ENCODE results near the gene FPGS. TPM values are rescaled to one million over a fixed set of nuclear protein-coding genes. Genes with fewer than 3 reads are reported as not detected.

FPGS gene, protein sequence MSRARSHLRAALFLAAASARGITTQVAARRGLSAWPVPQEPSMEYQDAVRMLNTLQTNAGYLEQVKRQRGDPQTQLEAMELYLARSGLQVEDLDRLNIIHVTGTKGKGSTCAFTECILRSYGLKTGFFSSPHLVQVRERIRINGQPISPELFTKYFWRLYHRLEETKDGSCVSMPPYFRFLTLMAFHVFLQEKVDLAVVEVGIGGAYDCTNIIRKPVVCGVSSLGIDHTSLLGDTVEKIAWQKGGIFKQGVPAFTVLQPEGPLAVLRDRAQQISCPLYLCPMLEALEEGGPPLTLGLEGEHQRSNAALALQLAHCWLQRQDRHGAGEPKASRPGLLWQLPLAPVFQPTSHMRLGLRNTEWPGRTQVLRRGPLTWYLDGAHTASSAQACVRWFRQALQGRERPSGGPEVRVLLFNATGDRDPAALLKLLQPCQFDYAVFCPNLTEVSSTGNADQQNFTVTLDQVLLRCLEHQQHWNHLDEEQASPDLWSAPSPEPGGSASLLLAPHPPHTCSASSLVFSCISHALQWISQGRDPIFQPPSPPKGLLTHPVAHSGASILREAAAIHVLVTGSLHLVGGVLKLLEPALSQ
- 44.8 to 56.7 TPM (median 49.2 TPM) in 5 replicates for total RNA-seq (2022; extraction: Qiagen RNA extraction)

DNA sequence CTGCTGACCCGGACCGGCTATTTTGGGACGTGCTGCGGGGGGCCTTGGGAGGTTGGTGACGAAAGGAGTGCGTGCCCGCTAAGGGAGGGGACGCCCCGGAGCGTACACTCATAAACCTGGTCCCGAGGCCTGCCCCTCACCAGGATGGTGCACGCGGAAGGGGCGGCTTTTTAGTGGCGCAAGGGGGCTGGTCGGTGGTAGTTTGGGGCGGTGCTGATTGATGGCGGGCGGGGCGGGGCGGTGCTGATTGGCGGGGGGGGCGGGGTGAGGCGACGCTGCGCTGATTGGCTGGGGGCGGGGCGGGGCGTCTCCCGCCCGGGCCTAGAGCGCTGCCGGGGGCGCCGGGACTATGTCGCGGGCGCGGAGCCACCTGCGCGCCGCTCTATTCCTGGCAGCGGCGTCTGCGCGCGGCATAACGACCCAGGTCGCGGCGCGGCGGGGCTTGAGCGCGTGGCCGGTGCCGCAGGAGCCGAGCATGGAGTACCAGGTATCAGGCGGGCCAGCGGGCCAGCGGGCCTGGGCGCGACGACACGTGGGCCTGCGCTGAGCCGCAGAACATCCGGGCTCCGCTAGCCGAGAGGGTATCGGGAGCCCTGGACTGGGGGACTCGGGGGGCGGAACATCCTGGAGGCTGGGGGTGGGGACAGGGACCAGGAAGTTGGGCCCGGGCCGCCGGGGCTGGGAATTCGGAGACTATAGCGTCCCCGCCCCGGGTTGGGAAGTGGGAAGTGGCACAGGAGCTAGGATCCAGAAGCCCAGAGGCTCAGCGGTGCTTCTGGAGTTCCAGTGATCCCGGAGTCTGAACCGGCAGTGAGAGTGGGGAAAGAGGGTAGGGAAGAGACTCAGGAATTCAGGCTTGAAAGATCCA lies at the start of gene FPGS:
TSS of gene FPGS (plus strand) at position 307 of the 868 bp plus-strand sequence. CDS start at position 350, 43 bp downstream.

DNA sequence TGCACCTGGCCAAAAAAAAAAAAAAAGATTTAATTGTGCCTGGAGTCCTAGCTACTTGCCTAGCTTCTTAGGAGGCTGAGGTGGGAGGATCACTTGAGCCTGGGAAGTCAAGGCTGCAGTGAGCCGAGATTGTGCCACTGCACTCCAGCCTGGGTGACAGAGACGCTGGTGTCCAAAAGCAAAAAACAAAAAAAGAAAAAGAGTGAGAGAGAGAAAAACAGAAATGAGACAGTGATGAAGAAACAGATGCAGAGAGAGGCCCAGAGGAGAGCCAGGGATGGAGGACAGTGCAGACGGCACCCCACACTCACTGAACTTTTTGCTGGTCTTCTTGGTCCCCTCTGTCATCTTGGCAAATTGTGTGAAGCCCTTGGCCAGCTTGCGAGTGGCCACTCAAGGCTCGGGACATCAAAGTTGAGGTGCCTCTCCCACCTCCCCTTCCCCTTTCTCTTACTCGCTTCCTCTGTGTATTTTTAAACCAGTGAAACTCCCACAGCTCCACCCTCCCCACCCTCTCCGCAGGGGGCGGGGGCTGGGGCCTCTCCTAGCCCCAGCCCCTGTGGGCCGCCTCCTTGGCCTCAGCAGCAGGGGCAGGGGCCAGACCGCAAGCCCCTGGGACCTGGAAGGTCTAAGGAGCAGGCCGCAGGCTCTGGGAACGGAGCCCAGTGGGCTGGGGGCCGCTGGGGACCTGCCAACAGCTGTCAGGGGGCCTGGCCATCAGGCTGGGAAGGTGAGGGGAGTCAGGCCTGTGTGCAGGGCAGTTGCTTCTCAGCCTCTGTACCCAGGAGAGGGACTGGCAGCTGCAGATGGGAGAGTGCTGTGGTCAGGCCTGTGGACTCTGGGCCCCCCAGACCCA lies 24.2 kb upstream of the FPGS start, which contains the start of gene SH2D3C:
TSS of gene SH2D3C (minus strand) at position 387 of the 856 bp plus-strand sequence. CDS start at position 348, 39 bp downstream.

DNA sequence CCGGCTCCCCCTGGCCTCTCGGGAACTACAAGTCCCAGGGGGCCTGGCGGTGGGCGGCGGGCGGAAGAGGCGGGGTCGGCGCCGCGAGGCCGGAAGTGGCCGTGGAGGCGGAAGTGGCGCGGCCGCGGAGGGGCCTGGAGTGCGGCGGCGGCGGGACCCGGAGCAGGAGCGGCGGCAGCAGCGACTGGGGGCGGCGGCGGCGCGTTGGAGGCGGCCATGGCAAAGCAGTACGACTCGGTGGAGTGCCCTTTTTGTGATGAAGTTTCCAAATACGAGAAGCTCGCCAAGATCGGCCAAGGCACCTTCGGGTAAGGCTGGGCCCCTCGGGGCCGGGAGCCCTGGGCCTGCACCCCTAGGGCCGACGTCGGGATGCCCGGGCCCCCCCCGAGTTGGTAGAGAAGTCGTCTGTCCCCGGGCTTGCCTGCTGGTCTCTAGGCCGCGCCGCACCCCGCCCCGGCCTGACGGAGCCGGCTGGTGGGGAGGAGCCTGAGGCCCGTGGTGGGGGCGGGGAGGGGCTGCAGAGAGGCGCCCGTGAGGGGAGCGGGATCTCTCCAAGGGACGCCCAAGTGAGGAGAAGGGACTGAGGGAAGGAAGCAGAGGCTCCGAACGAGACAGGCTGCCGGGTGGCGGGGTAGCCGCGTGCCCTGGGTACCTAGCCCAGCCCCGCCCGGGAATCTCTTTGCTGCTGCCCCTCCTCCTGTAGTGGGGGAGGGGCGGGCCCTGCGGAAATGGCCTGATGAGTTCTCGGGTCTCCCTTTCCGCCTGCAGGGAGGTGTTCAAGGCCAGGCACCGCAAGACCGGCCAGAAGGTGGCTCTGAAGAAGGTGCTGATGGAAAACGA lies 16.5 kb upstream of the FPGS start, which contains the start of gene CDK9:
TSS of gene CDK9 (plus strand) at position 102 of the 840 bp plus-strand sequence. CDS start at position 217, 115 bp downstream.

DNA sequence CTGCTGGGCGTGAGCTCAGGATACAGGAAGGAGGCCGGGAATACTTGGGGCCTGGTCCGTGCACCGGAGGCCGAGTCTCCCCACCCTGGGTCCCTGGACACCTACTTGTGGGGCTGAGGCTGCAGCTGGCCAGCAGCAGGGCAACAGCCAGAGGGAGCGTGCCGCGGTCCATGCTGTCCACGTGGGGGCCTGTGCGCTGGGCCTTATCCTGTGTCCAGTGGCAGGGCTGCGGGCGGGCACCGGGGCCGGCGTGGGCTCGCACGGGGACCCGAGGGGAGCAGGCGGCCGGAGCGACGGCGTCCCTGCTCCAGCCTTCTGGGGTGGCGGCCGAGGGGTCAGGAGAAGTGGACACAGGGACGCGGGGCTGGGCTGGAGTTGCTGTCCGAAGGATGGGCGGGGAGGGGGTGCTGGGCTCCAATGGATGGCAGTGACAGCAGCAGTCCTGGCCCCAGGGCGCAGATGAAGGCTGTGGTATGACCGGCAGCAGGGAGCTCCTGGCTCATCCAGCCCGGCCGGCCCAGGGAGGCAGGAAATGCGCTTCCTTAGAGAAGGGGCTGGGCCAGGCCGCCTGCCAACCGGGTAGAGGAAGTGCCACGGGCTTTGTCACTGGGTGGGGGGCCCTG lies 51.6 kb downstream of the FPGS start, which contains the start of gene ENG:
TSS of gene ENG (minus strand) at position 475 of the 623 bp plus-strand sequence. CDS start at position 172, 303 bp downstream.

Other genes with a start within 250 kb of the FPGS start
- gene STXBP1, start 190.6 kb upstream of the FPGS start, total RNA-seq (2022; extraction: Qiagen RNA extraction), result 14.6 to 18.8 TPM (median 17.2 TPM) in 5 replicates
- 0.04 to 0.07 TPM (median 0.06 TPM) in 3 of 5 replicates, not detected in the others for gene CFAP157, start 95.9 kb upstream of the FPGS start, total RNA-seq (2022; extraction: Qiagen RNA extraction)
- 10.3 to 20.0 TPM (median 18.9 TPM) in 5 replicates for gene PTRH1, start 87.2 kb upstream of the FPGS start, total RNA-seq (2022; extraction: Qiagen RNA extraction)
- 0.02 to 0.05 TPM in 2 of 5 replicates, not detected in the others for gene TTC16, start 86.8 kb upstream of the FPGS start, total RNA-seq (2022; extraction: Qiagen RNA extraction)
- gene TOR2A, start 67.6 kb upstream of the FPGS start, total RNA-seq (2022; extraction: Qiagen RNA extraction), result 10.5 to 15.4 TPM (median 15.1 TPM) in 5 replicates
- gene SH2D3C, start 24.2 kb upstream of the FPGS start, total RNA-seq (2022; extraction: Qiagen RNA extraction), result 0.06 to 0.36 TPM (median 0.06 TPM) in 5 replicates
- 40.9 to 50.5 TPM (median 49.4 TPM) in 5 replicates for gene CDK9, start 16.8 kb upstream of the FPGS start, total RNA-seq (2022; extraction: Qiagen RNA extraction)
- gene ENG, start 51.8 kb downstream of the FPGS start, total RNA-seq (2022; extraction: Qiagen RNA extraction), result 0.15 to 0.17 TPM (median 0.17 TPM) in 5 replicates
- 40.1 to 83.3 TPM (median 73.5 TPM) in 5 replicates for gene AK1, start 74.8 kb downstream of the FPGS start, total RNA-seq (2022; extraction: Qiagen RNA extraction)
- gene ST6GALNAC6, start 96.7 kb downstream of the FPGS start, total RNA-seq (2022; extraction: Qiagen RNA extraction), result 22.2 to 26.8 TPM (median 23.4 TPM) in 5 replicates
- 14.0 to 24.2 TPM (median 22.2 TPM) in 5 replicates for gene ST6GALNAC4, start 114.2 kb downstream of the FPGS start, total RNA-seq (2022; extraction: Qiagen RNA extraction)
- 1.4 to 2.4 TPM (median 2.3 TPM) in 5 replicates for gene PIP5KL1, start 127.9 kb downstream of the FPGS start, total RNA-seq (2022; extraction: Qiagen RNA extraction)
- gene DPM2, start 135.0 kb downstream of the FPGS start, total RNA-seq (2022; extraction: Qiagen RNA extraction), result 39.5 to 48.4 TPM (median 45.7 TPM) in 5 replicates
- 50.6 to 81.0 TPM (median 63.1 TPM) in 5 replicates for gene EEIG1, start 178.1 kb downstream of the FPGS start, total RNA-seq (2022; extraction: Qiagen RNA extraction)